Measurements from ENCODE around the gene DTYMK. TPM values are rescaled to one million over a fixed set of nuclear protein-coding genes. Genes with fewer than 3 reads are reported as not detected.

The DTYMK gene
- total and polyA plus RNA-seq, 10 donors = 14.0 to 38.9 (median 19.4) TPM

DNA sequence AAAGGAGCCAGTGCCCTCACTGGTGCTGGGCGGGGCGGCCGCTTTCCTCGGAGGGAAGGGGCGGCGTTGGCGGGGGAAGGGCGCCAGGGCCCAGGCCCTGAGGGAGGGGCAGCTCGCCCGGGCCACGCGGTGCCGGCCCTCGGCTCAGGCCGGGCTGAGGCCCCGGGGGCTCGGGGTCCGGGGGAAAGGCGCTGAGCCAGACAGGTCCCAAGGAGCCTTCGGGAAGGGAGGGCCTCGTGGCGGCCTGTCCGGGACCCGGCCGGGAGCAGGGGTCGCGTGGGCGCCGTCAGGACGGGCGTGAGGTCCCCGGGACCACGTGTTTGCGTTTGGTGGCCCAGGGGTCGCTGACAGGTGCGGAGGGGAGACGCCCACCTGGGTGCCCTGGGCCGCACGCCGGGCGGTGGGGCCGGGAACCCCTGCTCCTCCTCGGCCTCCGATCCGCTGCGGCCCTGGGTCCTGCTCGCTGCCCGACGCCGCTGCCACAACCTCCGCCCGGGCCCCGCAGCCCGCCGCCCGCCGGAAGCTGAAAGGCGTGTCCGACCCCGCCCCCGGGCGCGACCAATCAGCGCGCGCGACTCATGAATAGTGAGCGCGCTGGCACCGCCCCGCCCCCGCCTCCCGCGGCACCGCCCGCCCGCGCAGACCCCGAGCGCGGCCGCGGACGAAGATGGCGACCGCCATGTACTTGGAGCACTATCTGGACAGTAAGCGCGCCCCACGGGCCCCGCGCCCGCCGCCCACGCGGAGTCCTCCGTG lies 15.0 kb upstream of the DTYMK start, which contains the start of gene ING5:
Gene ING5, plus strand, starts transcription at position 641 of the 756 bp plus-strand sequence. Its CDS starts 27 bp downstream, at position 668.
- TF ChIP-seq POLR2A (IDR thresholded peaks at IDR 0.05) (peak in 2 of 3 donors; percentile 21 to 22), POLR2AphosphoS5 (IDR thresholded peaks at IDR 0.05) (peak; percentile 78 to 89 (median 86))
- TF ChIP-seq, protein P1, sequence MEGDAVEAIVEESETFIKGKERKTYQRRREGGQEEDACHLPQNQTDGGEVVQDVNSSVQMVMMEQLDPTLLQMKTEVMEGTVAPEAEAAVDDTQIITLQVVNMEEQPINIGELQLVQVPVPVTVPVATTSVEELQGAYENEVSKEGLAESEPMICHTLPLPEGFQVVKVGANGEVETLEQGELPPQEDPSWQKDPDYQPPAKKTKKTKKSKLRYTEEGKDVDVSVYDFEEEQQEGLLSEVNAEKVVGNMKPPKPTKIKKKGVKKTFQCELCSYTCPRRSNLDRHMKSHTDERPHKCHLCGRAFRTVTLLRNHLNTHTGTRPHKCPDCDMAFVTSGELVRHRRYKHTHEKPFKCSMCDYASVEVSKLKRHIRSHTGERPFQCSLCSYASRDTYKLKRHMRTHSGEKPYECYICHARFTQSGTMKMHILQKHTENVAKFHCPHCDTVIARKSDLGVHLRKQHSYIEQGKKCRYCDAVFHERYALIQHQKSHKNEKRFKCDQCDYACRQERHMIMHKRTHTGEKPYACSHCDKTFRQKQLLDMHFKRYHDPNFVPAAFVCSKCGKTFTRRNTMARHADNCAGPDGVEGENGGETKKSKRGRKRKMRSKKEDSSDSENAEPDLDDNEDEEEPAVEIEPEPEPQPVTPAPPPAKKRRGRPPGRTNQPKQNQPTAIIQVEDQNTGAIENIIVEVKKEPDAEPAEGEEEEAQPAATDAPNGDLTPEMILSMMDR (IDR thresholded peaks at IDR 0.05 in 8 of 11, conservative IDR thresholded peaks at IDR 0.05 in 3 of 11) = peak in 3 of 11 experiments; percentile 4 to 73 (median 61)
- peak; percentile 98 for DNase-seq
- peaks cover 6 to 31% (median 23%) of the 10 kb centered on the region in 6 donors for H3K4me1 ChIP-seq
- H3K27ac ChIP-seq = peak within 1 kb of the TSS; percentile 79 to 97 (median 94)
- peaks cover 3 to 25% (median 15%) of the 10 kb centered on the region in 6 donors for H3K36me3 ChIP-seq
- peak within 1 kb of the TSS; percentile 89 to 97 (median 94) for H3K4me3 ChIP-seq
- H3K9me3 ChIP-seq = peaks cover 0 to 7% (median 5%) of the 10 kb centered on the region in 8 donors
- intact Hi-C loops (cut with DNase I; ENCODE audit: low total_unique reads) = no loop called here
- H3K27me3 ChIP-seq (replicated peaks in 1 of 7) = no peaks in the 10 kb centered on the region
- 0 to 3% (median 0%) methylated on average over 8 to 96 of the region's 96 CpGs for whole genome bisulfite sequencing, 5 donors

DNA sequence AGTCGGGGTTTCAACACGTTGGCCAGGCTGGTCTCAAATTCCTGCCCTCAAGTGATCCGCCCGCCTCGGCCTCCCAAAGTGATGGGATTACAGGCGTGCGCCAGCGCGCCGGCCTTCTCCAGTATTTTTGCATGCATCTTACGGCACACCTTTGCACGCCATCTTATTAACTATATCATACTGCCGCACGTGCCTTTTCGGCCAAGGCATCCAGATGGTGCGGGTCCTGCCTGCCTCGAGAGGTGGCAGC lies 14.5 kb upstream of the DTYMK start:
- 1 to 3% (median 1%) methylated on average over 15 to 17 of the region's 17 CpGs for WGBS, 5 donors
- H3K9me3 ChIP-seq = peaks cover 0 to 2% (median under 1%) of the 10 kb centered on the region in 8 donors
- TF ChIP-seq POLR2A (IDR thresholded peaks at IDR 0.05) (no peak), POLR2AphosphoS5 (IDR thresholded peaks at IDR 0.05) (peak in 1 of 3 donors; percentile 63)
- TF ChIP-seq, protein P1 (IDR thresholded peaks at IDR 0.05 in 8 of 11, conservative IDR thresholded peaks at IDR 0.05 in 3 of 11) = peak in 8 of 11 experiments; percentile 32 to 65 (median 56)
- intact Hi-C loops (cut with DNase I; ENCODE audit: low total_unique reads) = no loop called here
- H3K27me3 ChIP-seq (replicated peaks in 1 of 7) = no peaks in the 10 kb centered on the region
- peaks cover 6 to 31% (median 23%) of the 10 kb centered on the region in 6 donors for H3K4me1 ChIP-seq
- DNase-seq = no peak
- peaks cover 3 to 21% (median 10%) of the 10 kb centered on the region in 6 donors for H3K36me3 ChIP-seq
- H3K27ac ChIP-seq = peak overlapping the region; percentile 79 to 97 (median 94)
- H3K4me3 ChIP-seq = peak overlapping the region; percentile 79 to 97 (median 94)

DNA sequence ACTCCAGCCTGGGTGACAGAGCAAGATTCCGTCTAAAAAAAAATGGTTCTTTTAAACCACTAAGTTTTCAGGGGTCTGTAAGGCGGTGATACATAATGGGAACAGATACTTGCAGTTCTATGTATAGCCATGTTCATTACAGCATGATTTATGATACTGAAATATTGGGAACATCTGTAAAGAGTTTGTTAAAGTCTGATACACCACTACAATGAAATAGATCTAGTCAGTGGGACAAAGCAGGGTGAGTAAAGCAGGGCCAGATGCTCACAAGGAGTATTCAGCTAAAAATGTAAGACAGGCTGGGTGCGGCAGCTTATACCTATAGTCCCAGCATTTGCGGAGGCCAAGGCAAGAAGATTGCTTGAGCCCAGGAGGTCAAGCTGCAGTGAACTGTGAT lies 9.0 kb upstream of the DTYMK start:
- H3K27me3 ChIP-seq (replicated peaks in 1 of 7) = no peaks in the 10 kb centered on the region
- H3K4me1 ChIP-seq = peaks cover 0 to 15% (median 3%) of the 10 kb centered on the region in 6 donors
- H3K36me3 ChIP-seq = peaks cover 0 to 55% (median 32%) of the 10 kb centered on the region in 6 donors
- TF ChIP-seq POLR2A (IDR thresholded peaks at IDR 0.05) = no peak
- TF ChIP-seq, protein P1 (IDR thresholded peaks at IDR 0.05 in 8 of 11, conservative IDR thresholded peaks at IDR 0.05 in 3 of 11) = no peak
- H3K4me3 ChIP-seq = no peak overlapping the region
- WGBS, 5 donors = 93 to 98% (median 95%) methylated on average over 4 of the region's 4 CpGs
- H3K9me3 ChIP-seq = no peaks in the 10 kb centered on the region
- no peak for DNase-seq
- no peak overlapping the region for H3K27ac ChIP-seq
- intact Hi-C loops (cut with DNase I; ENCODE audit: low total_unique reads) = no loop called here

DNA sequence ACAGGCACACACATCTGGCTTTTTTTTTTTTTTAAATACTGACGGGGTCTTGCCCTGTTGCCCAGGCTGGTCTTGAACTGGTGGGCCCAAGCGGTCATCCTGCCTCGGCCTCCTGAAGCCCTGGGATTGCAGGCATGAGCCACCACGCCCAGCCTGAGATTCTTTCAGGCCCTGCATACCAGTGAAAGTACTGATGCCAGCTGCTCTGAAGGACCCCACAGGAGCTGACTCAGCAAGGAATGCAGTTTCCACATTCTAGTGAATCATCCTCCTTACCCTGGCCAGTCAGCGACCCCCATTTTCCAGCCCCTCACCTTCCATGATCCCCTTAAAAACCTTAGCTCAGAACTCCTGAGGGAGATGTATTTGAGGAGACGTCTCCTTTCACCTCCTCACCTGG lies 5.8 kb upstream of the DTYMK start:
- TF ChIP-seq POLR2A (IDR thresholded peaks at IDR 0.05) (no peak), POLR2AphosphoS5 (IDR thresholded peaks at IDR 0.05) (no peak)
- TF ChIP-seq, protein P1 (IDR thresholded peaks at IDR 0.05 in 8 of 11, conservative IDR thresholded peaks at IDR 0.05 in 3 of 11) = no peak
- H3K4me1 ChIP-seq = peaks cover 6 to 41% (median 23%) of the 10 kb centered on the region in 6 donors
- H3K27me3 ChIP-seq (replicated peaks in 1 of 7) = no peaks in the 10 kb centered on the region
- intact Hi-C loops (cut with DNase I; ENCODE audit: low total_unique reads) = no loop called here
- H3K36me3 ChIP-seq = peaks cover 0 to 70% (median 40%) of the 10 kb centered on the region in 6 donors
- no peak for DNase-seq
- no peak overlapping the region for H3K4me3 ChIP-seq
- H3K9me3 ChIP-seq = no peaks in the 10 kb centered on the region
- H3K27ac ChIP-seq = no peak overlapping the region
- WGBS, 5 donors = 90 to 98% (median 96%) methylated on average over 6 of the region's 6 CpGs

All from spleen (tissue), 11 donors.